Stimulated activated CD4-positive, alpha-beta T cell treated with anti-CD3 and anti-CD28 coated beads, TNF-alpha, amount 100 ng/mL, for 48 hours (primary cell): Measurements from ENCODE around the gene HOMER3.
"Not testable (repeated sequence)": the region's sequence is repeated elsewhere in the genome, so short reads cannot be mapped to it uniquely, and the experiment has no call there.

Source experiments
- DNase-seq, 3 donors: peaks; one replicate each; pipeline ENCODE4 v3.0.0-alpha.2; 2020; ENCODE audit warnings: low read depth in 3 of 3

Gene HOMER3

GRCh38 chr19:18902519-18902918 is 38.5 kb downstream of the HOMER3 start:
- DNase-seq, result not testable (repeated sequence)

GRCh38 chr19:18901491-18901890 is 39.5 kb downstream of the HOMER3 start:
- no peak for DNase-seq

GRCh38 chr19:18900700-18901481 is 40.1 kb downstream of the HOMER3 start:
- no peak for DNase-seq

- no peak for DNase-seq
Measured at GRCh38 chr19:18899624-18900560, 41.1 kb downstream of the HOMER3 start.

- no peak for DNase-seq
Measured at GRCh38 chr19:18898607-18899408, 42.2 kb downstream of the HOMER3 start.

- DNase-seq, result no peak
Measured at GRCh38 chr19:18898081-18898606, 42.9 kb downstream of the HOMER3 start.

- no peak for DNase-seq
Measured at GRCh38 chr19:18897094-18898029, 43.7 kb downstream of the HOMER3 start.

- DNase-seq, result no peak
Measured at GRCh38 chr19:18896421-18896841, 44.6 kb downstream of the HOMER3 start.

GRCh38 chr19:18895824-18896341 is 45.1 kb downstream of the HOMER3 start, which contains the start of gene CERS1:
TSS of gene CERS1 (minus strand) at chr19:18896158. CDS start at chr19:18896072, 86 bp downstream.
- DNase-seq, result no peak

- no peak for DNase-seq
Measured at GRCh38 chr19:18895038-18895823, 45.8 kb downstream of the HOMER3 start.

GRCh38 chr19:18894254-18895037 is 46.6 kb downstream of the HOMER3 start:
- DNase-seq, result no peak

GRCh38 chr19:18893587-18894253 is 47.3 kb downstream of the HOMER3 start:
- DNase-seq, result no peak

GRCh38 chr19:18889949-18890745 is 50.9 kb downstream of the HOMER3 start:
- DNase-seq, result no peak

- no peak for DNase-seq
Measured at GRCh38 chr19:18886972-18887371, 54.0 kb downstream of the HOMER3 start.

- no peak for DNase-seq
Measured at GRCh38 chr19:18883526-18884304, 57.3 kb downstream of the HOMER3 start.

- no peak for DNase-seq
Measured at GRCh38 chr19:18881491-18881890, 59.5 kb downstream of the HOMER3 start.
